ENCODE results near the gene ZNF740. TPM values are rescaled to one million over a fixed set of nuclear protein-coding genes. Genes with fewer than 3 reads are reported as not detected.

The ZNF740 gene
- total and polyA plus RNA-seq, 2 of the 4 experiments (the other 2 are of a cell fraction): 13.1 to 14.0 TPM

DNA sequence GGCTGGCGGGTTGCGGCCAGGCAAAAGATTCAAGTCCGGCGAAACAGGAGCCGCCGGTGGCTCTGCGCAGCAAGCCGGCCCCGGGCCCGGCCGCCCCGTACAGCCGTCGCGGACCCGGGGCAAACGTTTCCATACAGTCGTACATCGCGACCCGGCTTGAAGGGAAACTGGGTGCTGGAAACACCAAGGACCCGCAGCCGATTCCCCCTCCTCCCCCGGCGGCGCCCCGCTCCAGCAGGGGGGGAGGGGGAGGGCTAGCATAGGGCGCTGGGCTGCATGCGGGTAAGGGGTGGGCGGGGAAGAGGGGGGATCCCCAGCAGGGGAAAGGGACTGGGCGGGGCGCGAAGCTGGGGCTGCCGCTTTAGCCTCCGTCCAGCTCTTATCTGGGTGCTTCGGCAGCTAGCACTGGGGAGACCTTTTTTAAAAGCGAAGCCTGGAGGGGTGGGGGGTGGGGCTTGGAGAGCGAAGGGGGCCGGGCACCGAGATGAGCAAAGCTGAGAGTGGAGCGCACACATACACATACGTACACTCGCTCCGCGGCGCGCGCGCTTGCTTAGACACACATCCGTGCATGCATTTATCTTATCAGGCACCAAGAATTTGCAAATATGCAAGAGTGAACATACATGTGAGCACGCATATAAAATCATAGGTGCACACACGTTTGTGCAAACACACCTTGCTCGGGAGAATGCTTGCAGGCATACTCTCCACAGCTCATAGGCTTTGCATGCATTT is 39.6 kb downstream of the ZNF740 start:
- Histone ChIP-seq H3K18ac (ENCODE audit: low read depth, low read length) (peak overlapping the region; percentile 25; the same call in 1 of the 2 replicates), H3K27me3 (ENCODE audit: control insufficient read depth, insufficient read depth, low read length) (no peaks in the 10 kb centered on the region), H3K9me1 (ENCODE audit: insufficient read depth, low read length) (peaks cover 34% of the 10 kb centered on the region), H2BK120ac (ENCODE audit: low read depth, low read length) (0 out of 2 replicates have a peak overlapping the region, but pooled peaks have one; percentile 50), H3K27ac (ENCODE audit: insufficient read depth, low read length) (peak overlapping the region; percentile 67), H2BK15ac (ENCODE audit: low read depth, low read length) (no peak overlapping the region), H3K4ac (ENCODE audit: low read depth, low read length) (peak overlapping the region; percentile 87), H4K5ac (ENCODE audit: low read depth, low read length) (no peak overlapping the region), H3K14ac (replicated peaks; ENCODE audit: low read depth, low read length) (peak overlapping the region; percentile 75), H3K23ac (ENCODE audit: low read depth, low read length) (peak overlapping the region; percentile 92), H3K4me1 (ENCODE audit: control insufficient read depth, insufficient read depth, low read length) (peaks cover 48% of the 10 kb centered on the region), H3K4me2 (ENCODE audit: low read depth, low read length) (peak overlapping the region; percentile 94), H3K9ac (ENCODE audit: low read depth, low read length) (peak overlapping the region; percentile 75), H4K91ac (ENCODE audit: insufficient read depth, low read depth, low read length) (peak overlapping the region; percentile 89; the same call in 1 of the 2 replicates), H2BK20ac (ENCODE audit: low read depth, low read length) (no peak overlapping the region), H3K36me3 (ENCODE audit: control insufficient read depth, insufficient read depth, low read length) (peaks cover 3% of the 10 kb centered on the region), H4K20me1 (ENCODE audit: insufficient read depth, low read length) (peaks cover 12% of the 10 kb centered on the region), H2AK5ac (ENCODE audit: low read depth, low read length) (peak overlapping the region; percentile 32; the same call in 1 of the 2 replicates), H4K8ac (ENCODE audit: low read depth in 2 of 2, low read length in 2 of 2) (peak overlapping the region; percentile 24 to 80; a peak in 3 of 4 replicates), H2AK9ac (replicated peaks; ENCODE audit: low read depth, low read length, poor library complexity) (peak overlapping the region; percentile 95), H3K9me3 (ENCODE audit: control insufficient read depth, insufficient read depth, low read length) (no peaks in the 10 kb centered on the region), H3K56ac (ENCODE audit: extremely low read depth, insufficient read depth, low read length) (peak overlapping the region; percentile 70; the same call in 1 of the 2 replicates), H2AFZ (replicated peaks; ENCODE audit: low read length, poor library complexity) (peak overlapping the region; percentile 88), H3K4me3 (ENCODE audit: insufficient read depth, low read depth, low read length) (peak overlapping the region; percentile 53), H2BK5ac (ENCODE audit: low read depth, low read length, poor library complexity, severe bottlenecking) (peak overlapping the region; percentile 81), H3K79me1 (ENCODE audit: low read depth in 1 of 2, low read length in 2 of 2) (peaks cover 29 to 80% of the 10 kb centered on the region in 2 experiments)
- no peak for TF ChIP-seq CHD1 (IDR thresholded peaks at IDR 0.05; ENCODE audit: low read depth, low read length)
- no peak for TF ChIP-seq FOS (IDR thresholded peaks at IDR 0.05; ENCODE audit: low read depth, low read length)
- TF ChIP-seq MAZ (IDR thresholded peaks at IDR 0.05; ENCODE audit: borderline replicate concordance, low read depth, low read length): peak; percentile 47; the same call in 1 of the 2 replicates
- TF ChIP-seq RCOR1 (IDR thresholded peaks at IDR 0.05; ENCODE audit: insufficient replicate concordance, low read length): no peak
- TF ChIP-seq RAD21 (IDR thresholded peaks at IDR 0.05; ENCODE audit: low read length): no peak
- 0 out of 2 replicates have a peak, but pooled peaks have one; percentile 24 for TF ChIP-seq POLR2A (IDR thresholded peaks at IDR 0.05; ENCODE audit: low read depth, low read length)
- no peak for TF ChIP-seq NFE2L2 (IDR thresholded peaks at IDR 0.05; ENCODE audit: low read depth, low read length)
- ChIA-PET CTCF (interaction anchor here (0.6 to 0.7 kb wide), 2 partner anchors 18 to 49 kb away, joined by 3 to 4 read pairs; no protein-coding TSS in a partner anchor), POLR2A (ENCODE audit: unreplicated experiment) (interaction anchor here (0.7 kb wide), 1 partner anchor 9 kb away, joined by 3 read pairs; no protein-coding TSS in a partner anchor)
- 0% methylated on average over 11 of the region's 53 CpGs; no CpG with 5 or more reads in 1 of the 2 experiments for WGBS, 2 experiments (ENCODE audit: extremely low coverage in 2 of 2, insufficient read length in 1 of 2)
- intact Hi-C loops (cut with micrococcal nuclease): loop anchor here (2.0 to 10.0 kb wide), 2 partner anchors 79 to 105 kb away; partner anchors contain the start of genes AAAS and MYG1
- BruUV-seq (replicated peaks): no TSS peak
- in situ Hi-C loops (cut with MboI; ENCODE audit: low sequenced_read_pairs): loop anchor here (10.0 kb wide), 1 partner anchor 295 kb away; no protein-coding TSS in a partner anchor
- dilution Hi-C loops (cut with HindIII; ENCODE audit: low sequenced_read_pairs, unreplicated experiment): no loop called here
- ATAC-seq (ENCODE audit: low read depth) (peak; percentile 36), DNase-seq (peak; percentile 78)
